ENCODE data around the gene COP1. TPM values are rescaled to one million over a fixed set of nuclear protein-coding genes. Genes with fewer than 3 reads are reported as not detected.
A peak's percentile ranks its signal among the peaks of the same experiment; 100 is the strongest.
"Not testable (repeated sequence)": the region's sequence is repeated elsewhere in the genome, so short reads cannot be mapped to it uniquely, and the experiment has no call there.

Gene COP1
- total RNA-seq, 2 donors from 2014 or later = 43.6 to 64.1 TPM

- Mint-ChIP-seq H3K27ac (no peak overlapping the region), H3K36me3 (peaks cover 5 to 18% of the 10 kb centered on the region in 2 donors), H3K9me3 (no peaks in the 10 kb centered on the region)
- DNase-seq (ENCODE audit: low spot score in 2 of 2) = no peak
- no peak for ATAC-seq
Observed at GRCh38 chr1:176043537-176043936, 163.5 kb downstream of the COP1 start.

- H3K36me3 Mint-ChIP-seq = peaks cover 4 to 25% of the 10 kb centered on the region in 2 donors
- ATAC-seq (no peak), DNase-seq (ENCODE audit: low spot score in 2 of 2) (no peak)
- no peaks in the 10 kb centered on the region for H3K9me3 Mint-ChIP-seq
- no peak overlapping the region for H3K27ac Mint-ChIP-seq
Observed at GRCh38 chr1:176033881-176034280, 173.2 kb downstream of the COP1 start.

GRCh38 chr1:176033474-176033873, 173.6 kb downstream of the COP1 start:
- DNase-seq (ENCODE audit: low spot score in 2 of 2) (no peak), ATAC-seq (no peak)
- H3K36me3 Mint-ChIP-seq = peaks cover 4 to 21% of the 10 kb centered on the region in 2 donors
- H3K27ac Mint-ChIP-seq = no peak overlapping the region
- no peaks in the 10 kb centered on the region for H3K9me3 Mint-ChIP-seq

GRCh38 chr1:176032040-176032645, 174.9 kb downstream of the COP1 start:
- DNase-seq (ENCODE audit: low spot score in 2 of 2) (no peak), ATAC-seq (no peak)
- Mint-ChIP-seq H3K36me3 (peaks cover 9 to 22% of the 10 kb centered on the region in 2 donors), H3K27ac (no peak overlapping the region), H3K9me3 (no peaks in the 10 kb centered on the region)

- Mint-ChIP-seq H3K9me3 (no peaks in the 10 kb centered on the region), H3K27ac (no peak overlapping the region), H3K36me3 (peaks cover 9 to 15% of the 10 kb centered on the region in 2 donors)
- no peak for ATAC-seq
- DNase-seq (ENCODE audit: low spot score in 2 of 2) = no peak
Observed at GRCh38 chr1:176029609-176030008, 177.5 kb downstream of the COP1 start.

GRCh38 chr1:176029155-176029554, 177.9 kb downstream of the COP1 start:
- Mint-ChIP-seq H3K9me3 (no peaks in the 10 kb centered on the region), H3K36me3 (peaks cover 9 to 20% of the 10 kb centered on the region in 2 donors), H3K27ac (no peak overlapping the region)
- DNase-seq (ENCODE audit: low spot score in 2 of 2) = no peak
- ATAC-seq = no peak

- peak; percentile 95 to 97 for ATAC-seq
- H3K36me3 Mint-ChIP-seq = peaks cover 9 to 26% of the 10 kb centered on the region in 2 donors
- peak in 1 of 2 donors; percentile 24 for DNase-seq (ENCODE audit: low spot score in 2 of 2)
- peak overlapping the region in 1 of 2 donors; percentile 51 for H3K27ac Mint-ChIP-seq
- not testable (repeated sequence) for H3K9me3 Mint-ChIP-seq
Observed at GRCh38 chr1:176027934-176028333, 179.2 kb downstream of the COP1 start.

GRCh38 chr1:176022574-176022973, 184.5 kb downstream of the COP1 start:
- peaks cover 3 to 17% of the 10 kb centered on the region in 2 donors for H3K36me3 Mint-ChIP-seq
- no peak for ATAC-seq

GRCh38 chr1:176017722-176018121, 189.4 kb downstream of the COP1 start:
- H3K27ac Mint-ChIP-seq = no peak overlapping the region
- no peaks in the 10 kb centered on the region for H3K9me3 Mint-ChIP-seq
- DNase-seq (ENCODE audit: low spot score in 2 of 2) (no peak), ATAC-seq (no peak)
- peaks cover 7 to 18% of the 10 kb centered on the region in 2 donors for H3K36me3 Mint-ChIP-seq

More at GRCh38 chr1:176022574-176022973, 184.5 kb downstream of the COP1 start:
- Mint-ChIP-seq H3K9me3 (no peaks in the 10 kb centered on the region), H3K27ac (no peak overlapping the region)
- no peak for DNase-seq (ENCODE audit: low spot score in 2 of 2)

GRCh38 chr1:176009951-176010350, 197.1 kb downstream of the COP1 start:
- DNase-seq (ENCODE audit: low spot score in 2 of 2) (no peak), ATAC-seq (no peak)
- Mint-ChIP-seq H3K36me3 (peaks cover 17 to 27% of the 10 kb centered on the region in 2 donors), H3K27ac (peak overlapping the region in 1 of 2 donors; percentile 58), H3K9me3 (peaks cover 1 to 5% of the 10 kb centered on the region in 2 donors)

GRCh38 chr1:176007756-176008389, 199.2 kb downstream of the COP1 start:
- H3K36me3 Mint-ChIP-seq = peaks cover 18 to 24% of the 10 kb centered on the region in 2 donors
- H3K27ac Mint-ChIP-seq; H3K9me3 Mint-ChIP-seq; DNase-seq (ENCODE audit: low spot score in 2 of 2); ATAC-seq: not testable (repeated sequence)

- H3K9me3 Mint-ChIP-seq; DNase-seq (ENCODE audit: low spot score in 2 of 2); H3K27ac Mint-ChIP-seq; ATAC-seq: not testable (repeated sequence)
- H3K36me3 Mint-ChIP-seq = peaks cover 9 to 18% of the 10 kb centered on the region in 2 donors
Observed at GRCh38 chr1:175994660-175995059, 212.4 kb downstream of the COP1 start.

GRCh38 chr1:175992825-175993224, 214.3 kb downstream of the COP1 start:
- not testable (repeated sequence) for H3K27ac Mint-ChIP-seq; H3K9me3 Mint-ChIP-seq; DNase-seq (ENCODE audit: low spot score in 2 of 2); ATAC-seq
- H3K36me3 Mint-ChIP-seq = peaks cover 9 to 20% of the 10 kb centered on the region in 2 donors

GRCh38 chr1:175992202-175992601, 214.9 kb downstream of the COP1 start:
- H3K36me3 Mint-ChIP-seq = peaks cover 9 to 24% of the 10 kb centered on the region in 2 donors

GRCh38 chr1:175984813-175985212, 222.3 kb downstream of the COP1 start:
- no peak for DNase-seq (ENCODE audit: low spot score in 2 of 2)
- ATAC-seq = no peak
- Mint-ChIP-seq H3K27ac (no peak overlapping the region), H3K36me3 (peaks cover 48 to 58% of the 10 kb centered on the region in 2 donors), H3K9me3 (peaks cover 13 to 18% of the 10 kb centered on the region in 2 donors)

More at GRCh38 chr1:175992202-175992601, 214.9 kb downstream of the COP1 start:
- H3K9me3 Mint-ChIP-seq; H3K27ac Mint-ChIP-seq; ATAC-seq; DNase-seq (ENCODE audit: low spot score in 2 of 2): not testable (repeated sequence)

- DNase-seq (ENCODE audit: low spot score in 2 of 2) (no peak), ATAC-seq (no peak)
- Mint-ChIP-seq H3K27ac (no peak overlapping the region), H3K36me3 (peaks cover 48 to 58% of the 10 kb centered on the region in 2 donors), H3K9me3 (peaks cover 13 to 18% of the 10 kb centered on the region in 2 donors)
Observed at GRCh38 chr1:175984057-175984812, 222.9 kb downstream of the COP1 start.

- not testable (repeated sequence) for DNase-seq (ENCODE audit: low spot score in 2 of 2); H3K27ac Mint-ChIP-seq; ATAC-seq
- peaks cover 48 to 58% of the 10 kb centered on the region in 2 donors for H3K36me3 Mint-ChIP-seq
- peaks cover 13 to 18% of the 10 kb centered on the region in 2 donors for H3K9me3 Mint-ChIP-seq
Observed at GRCh38 chr1:175983363-175983762, 223.7 kb downstream of the COP1 start.
